DND-41 (cell line): ENCODE results near the gene ERC2.

Experiments
- ATAC-seq: fragments of 200-7000 bp; cut with Tn5 transposase; 3 replicates; pipeline ENCODE4 v1.9.1; 2021; ENCODE audit warnings: low read depth; ENCODE audit not compliant: insufficient read depth
- DNase-seq: peaks from one replicate; pipeline ENCODE4 v3.0.0-alpha.2; 2020
- H2AFZ ChIP-seq: 2 replicates; pipeline ENCODE4 v1.6.0; 2012; ENCODE audit warnings: low read depth, low read length
- H3K27ac ChIP-seq: 2 replicates; pipeline ENCODE4 v1.5.1; 2012; ENCODE audit warnings: low read length, inconsistent platforms
- H3K27me3 ChIP-seq: fragments of 200-600 bp; sonication (generic); 2 replicates; pipeline ENCODE4 v1.6.0; 2012; ENCODE audit warnings: low read length, mild to moderate bottlenecking, inconsistent platforms; ENCODE audit not compliant: insufficient read depth, poor library complexity
- H3K36me3 ChIP-seq: 2 replicates; pipeline ENCODE4 v1.5.1; 2012; ENCODE audit warnings: low read length, inconsistent platforms; ENCODE audit not compliant: insufficient read depth
- H3K4me1 ChIP-seq: 2 replicates; pipeline ENCODE4 v1.5.1; 2012; ENCODE audit warnings: mild to moderate bottlenecking, low read length; ENCODE audit not compliant: insufficient read depth
- H3K4me2 ChIP-seq: 2 replicates; pipeline ENCODE4 v1.6.0; 2012; ENCODE audit warnings: mild to moderate bottlenecking, moderate library complexity, low read length, inconsistent platforms; ENCODE audit not compliant: insufficient read depth
- H3K4me3 ChIP-seq, 2 experiments: fragments of 200-600 bp in 1 of 2; shearing (Covaris generic) in 1 of 2; 2 replicates each; pipeline ENCODE4 v1.5.1; 2012 to 2016; ENCODE audit warnings: inconsistent platforms in 2 of 2, low read length in 2 of 2, mild to moderate bottlenecking in 2 of 2, low read depth in 1 of 2, moderate library complexity in 1 of 2
- H3K79me2 ChIP-seq: 2 replicates; pipeline ENCODE4 v1.6.0; 2012; ENCODE audit warnings: low read length, inconsistent platforms; ENCODE audit not compliant: insufficient read depth
- H3K9ac ChIP-seq: 2 replicates; pipeline ENCODE4 v1.6.0; 2012; ENCODE audit warnings: low read depth, mild to moderate bottlenecking, inconsistent platforms, low read length, moderate library complexity
- H3K9me3 ChIP-seq: 2 replicates; pipeline ENCODE4 v1.5.1; 2012; ENCODE audit warnings: low read length, moderate library complexity, mild to moderate bottlenecking, inconsistent platforms; ENCODE audit not compliant: insufficient read depth, severe bottlenecking
- H4K20me1 ChIP-seq: 2 replicates; pipeline ENCODE4 v1.6.0; 2012; ENCODE audit warnings: low read length; ENCODE audit not compliant: insufficient read depth
- CTCF ChIP-seq: IDR thresholded peaks from 2 replicates; pipeline ENCODE4 v1.5.1; 2012; ENCODE audit warnings: borderline replicate concordance, low read length, moderate library complexity, mild to moderate bottlenecking; ENCODE audit not compliant: poor library complexity, severe bottlenecking; ENCODE audit errors: extremely low read depth
- EZH2 ChIP-seq: IDR thresholded peaks from 3 replicates; pipeline ENCODE4 v1.6.1; 2012; ENCODE audit warnings: borderline replicate concordance, low read depth, mild to moderate bottlenecking, moderate library complexity, low read length, inconsistent platforms; ENCODE audit not compliant: severe bottlenecking

ERC2 gene

GRCh38 chr3:55690726-55691125 is 777.5 kb downstream of the ERC2 start:
- H3K4me1 ChIP-seq: no peaks in the 10 kb centered on the region
- H3K79me2 ChIP-seq: no peaks in the 10 kb centered on the region
- DNase-seq (no peak), ATAC-seq (no peak)
- no peak overlapping the region for H3K4me3 ChIP-seq
- H3K4me2 ChIP-seq: no peak overlapping the region
- H3K27ac ChIP-seq: no peak overlapping the region
- H3K27me3 ChIP-seq: peaks cover 14% of the 10 kb centered on the region
- TF ChIP-seq CTCF (no peak), EZH2 (no peak)
- no peaks in the 10 kb centered on the region for H4K20me1 ChIP-seq
- no peak overlapping the region for H3K9ac ChIP-seq
- H2AFZ ChIP-seq: no peak overlapping the region
- no peaks in the 10 kb centered on the region for H3K9me3 ChIP-seq
- no peaks in the 10 kb centered on the region for H3K36me3 ChIP-seq

GRCh38 chr3:55690177-55690576 is 778.1 kb downstream of the ERC2 start:
- H4K20me1 ChIP-seq: no peaks in the 10 kb centered on the region
- H3K27me3 ChIP-seq: peaks cover 17% of the 10 kb centered on the region
- H3K36me3 ChIP-seq: no peaks in the 10 kb centered on the region
- no peak for DNase-seq
- H3K9me3 ChIP-seq: no peaks in the 10 kb centered on the region
- ATAC-seq: no peak
- H3K27ac ChIP-seq: no peak overlapping the region
- no peak overlapping the region for H3K4me3 ChIP-seq
- no peak for TF ChIP-seq CTCF
- no peak for TF ChIP-seq EZH2
- H2AFZ ChIP-seq: no peak overlapping the region
- no peak overlapping the region for H3K4me2 ChIP-seq
- no peaks in the 10 kb centered on the region for H3K4me1 ChIP-seq
- H3K9ac ChIP-seq: no peak overlapping the region
- no peaks in the 10 kb centered on the region for H3K79me2 ChIP-seq

- no peaks in the 10 kb centered on the region for H3K79me2 ChIP-seq
- peaks cover 15% of the 10 kb centered on the region for H3K27me3 ChIP-seq
- no peaks in the 10 kb centered on the region for H3K4me1 ChIP-seq
- H2AFZ ChIP-seq: no peak overlapping the region
- TF ChIP-seq EZH2 (no peak), CTCF (no peak)
- H3K4me3 ChIP-seq: no peak overlapping the region
- ATAC-seq (no peak), DNase-seq (no peak)
- no peaks in the 10 kb centered on the region for H3K36me3 ChIP-seq
- no peaks in the 10 kb centered on the region for H4K20me1 ChIP-seq
- no peak overlapping the region for H3K27ac ChIP-seq
- H3K4me2 ChIP-seq: no peak overlapping the region
- H3K9ac ChIP-seq: no peak overlapping the region
- H3K9me3 ChIP-seq: no peaks in the 10 kb centered on the region
Observed at GRCh38 chr3:55688154-55688553, 780.1 kb downstream of the ERC2 start.

- DNase-seq (no peak), ATAC-seq (no peak)
- Histone ChIP-seq H3K4me2 (no peak overlapping the region), H3K79me2 (no peaks in the 10 kb centered on the region), H2AFZ (no peak overlapping the region), H3K4me1 (no peaks in the 10 kb centered on the region), H3K9me3 (no peaks in the 10 kb centered on the region), H3K4me3 (no peak overlapping the region), H4K20me1 (no peaks in the 10 kb centered on the region), H3K27me3 (peaks cover 15% of the 10 kb centered on the region), H3K27ac (no peak overlapping the region), H3K9ac (no peak overlapping the region), H3K36me3 (no peaks in the 10 kb centered on the region)
- TF ChIP-seq CTCF: no peak
- TF ChIP-seq EZH2: no peak
Observed at GRCh38 chr3:55687526-55687925, 780.7 kb downstream of the ERC2 start.
